Measurements from ENCODE around the gene CNTNAP5.

Gene CNTNAP5
- 0 to 6.5 (median 0) reads per million in 17 experiments for total RNA-seq

GRCh38 chr2:124025171-124025580, at the start of gene CNTNAP5:
Gene CNTNAP5 (plus strand): TSS chr2:124025287. CDS start chr2:124025651, 364 bp downstream.
- peak; percentile 21 to 70 (median 36) for DNase-seq

GRCh38 chr2:123976054-123976648, 48.9 kb upstream of the CNTNAP5 start:
- DNase-seq: no peak

- DNase-seq: peak; percentile 48 to 67 (median 55)
These were observed 31.3 kb upstream of the CNTNAP5 start for GRCh38 chr2:123993728-123994323.

- DNase-seq: no peak
These were observed 25.4 kb upstream of the CNTNAP5 start for GRCh38 chr2:123999681-124000080.

- no peak for DNase-seq
These were observed 23.2 kb upstream of the CNTNAP5 start for GRCh38 chr2:124001696-124002430.

GRCh38 chr2:124018890-124019289, 6.2 kb upstream of the CNTNAP5 start:
- no peak for DNase-seq

GRCh38 chr2:124024561-124025170, 421 bp upstream of the CNTNAP5 start:
- no peak for DNase-seq

- no peak for DNase-seq
These were observed 876 bp downstream of the CNTNAP5 start for GRCh38 chr2:124025891-124026434.

- no peak for DNase-seq
These were observed 1.4 kb downstream of the CNTNAP5 start for GRCh38 chr2:124026503-124026902.

- peak; percentile 25 to 50 (median 45) for DNase-seq
These were observed 2.1 kb downstream of the CNTNAP5 start for GRCh38 chr2:124027182-124027581.

GRCh38 chr2:124032799-124033198, 7.7 kb downstream of the CNTNAP5 start:
- no peak for DNase-seq

- no peak for DNase-seq
These were observed 9.2 kb downstream of the CNTNAP5 start for GRCh38 chr2:124034265-124034664.

- no peak for DNase-seq
These were observed 9.9 kb downstream of the CNTNAP5 start for GRCh38 chr2:124035001-124035400.

GRCh38 chr2:124039032-124039431, 13.9 kb downstream of the CNTNAP5 start:
- no peak for DNase-seq

GRCh38 chr2:124039762-124040291, 14.7 kb downstream of the CNTNAP5 start:
- no peak for DNase-seq

- no peak for DNase-seq
These were observed 20.8 kb downstream of the CNTNAP5 start for GRCh38 chr2:124045894-124046293.

- no peak for DNase-seq
These were observed 21.2 kb downstream of the CNTNAP5 start for GRCh38 chr2:124046332-124046731.

- no peak for DNase-seq
These were observed 23.0 kb downstream of the CNTNAP5 start for GRCh38 chr2:124048102-124048501.

GRCh38 chr2:124048664-124049063, 23.6 kb downstream of the CNTNAP5 start:
- no peak for DNase-seq

GRCh38 chr2:124049136-124049535, 24.0 kb downstream of the CNTNAP5 start:
- DNase-seq: no peak

GRCh38 chr2:124050833-124051497, 25.9 kb downstream of the CNTNAP5 start:
- no peak for DNase-seq

GRCh38 chr2:124053796-124054195, 28.7 kb downstream of the CNTNAP5 start:
- no peak for DNase-seq
